ENCODE data around the gene DDX10. TPM values are rescaled to one million over a fixed set of nuclear protein-coding genes. Genes with fewer than 3 reads are reported as not detected.

The DDX10 gene
- total and polyA plus RNA-seq, 9 of the 15 experiments (the other 6 are each of a cell fraction or from before 2014, with no cell fraction given), result 33.9 to 94.6 (median 50.7) TPM

DNA sequence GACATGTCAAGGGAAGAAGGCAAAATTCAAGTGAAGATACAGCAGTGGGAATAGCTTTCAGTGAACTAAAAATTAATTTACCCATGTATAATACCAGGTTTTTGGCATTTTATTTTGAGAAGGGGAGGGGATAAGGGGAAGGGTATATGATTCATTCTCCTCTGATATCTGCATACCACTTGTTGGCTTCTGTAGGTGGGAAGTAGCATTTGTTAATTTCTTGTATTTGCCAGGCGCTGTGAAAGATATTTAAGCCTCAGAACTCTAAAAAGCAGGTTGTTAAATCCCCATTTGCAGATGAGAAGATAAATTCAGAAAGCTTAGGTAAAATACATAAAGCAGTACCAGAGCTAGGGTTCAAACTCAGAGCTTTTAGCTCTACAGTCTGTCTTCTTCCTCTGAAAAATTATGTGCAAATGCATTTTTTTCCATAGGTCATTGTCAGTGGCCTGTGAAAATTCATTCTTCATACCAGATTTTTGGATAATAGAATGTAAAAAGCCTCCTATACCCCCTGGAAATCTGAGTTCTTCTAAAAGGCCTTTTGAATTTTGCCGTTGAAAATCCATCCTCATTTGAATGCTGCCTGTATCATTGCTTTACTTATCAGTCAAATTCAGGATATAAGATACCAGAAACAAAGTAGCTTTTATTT is 221.3 kb downstream of the DDX10 start:
- CTCF ChIA-PET (ENCODE audit: low intra/inter-chr PET ratio), result no interaction called here
- WGBS (ENCODE audit: insufficient coverage, low coverage, missing lambda C conversion rate), result 71% methylated on average over 2 of the region's 2 CpGs
- H2AFZ ChIP-seq (ENCODE audit: low read depth, low read length), result no peak overlapping the region
- no peak for TF ChIP-seq CREBBP (IDR thresholded peaks at IDR 0.05; ENCODE audit: low read depth, low read length)
- TF ChIP-seq SP2 (IDR thresholded peaks at IDR 0.05; ENCODE audit: extremely low read depth, low read depth, low read length, poor library complexity, severe bottlenecking), result no peak
- no peak for TF ChIP-seq HDGF (IDR thresholded peaks at IDR 0.05)
- TF ChIP-seq, protein P1, sequence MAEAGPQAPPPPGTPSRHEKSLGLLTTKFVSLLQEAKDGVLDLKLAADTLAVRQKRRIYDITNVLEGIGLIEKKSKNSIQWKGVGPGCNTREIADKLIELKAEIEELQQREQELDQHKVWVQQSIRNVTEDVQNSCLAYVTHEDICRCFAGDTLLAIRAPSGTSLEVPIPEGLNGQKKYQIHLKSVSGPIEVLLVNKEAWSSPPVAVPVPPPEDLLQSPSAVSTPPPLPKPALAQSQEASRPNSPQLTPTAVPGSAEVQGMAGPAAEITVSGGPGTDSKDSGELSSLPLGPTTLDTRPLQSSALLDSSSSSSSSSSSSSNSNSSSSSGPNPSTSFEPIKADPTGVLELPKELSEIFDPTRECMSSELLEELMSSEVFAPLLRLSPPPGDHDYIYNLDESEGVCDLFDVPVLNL (CRISPR knock-in tag; IDR thresholded peaks at IDR 0.05; ENCODE audit: low read depth), result no peak
- no peak for TF ChIP-seq CBX8 (IDR thresholded peaks at IDR 0.05; ENCODE audit: borderline replicate concordance, extremely low read depth, low read depth, low read length, poor library complexity, severe bottlenecking)
- TF ChIP-seq, protein P2, sequence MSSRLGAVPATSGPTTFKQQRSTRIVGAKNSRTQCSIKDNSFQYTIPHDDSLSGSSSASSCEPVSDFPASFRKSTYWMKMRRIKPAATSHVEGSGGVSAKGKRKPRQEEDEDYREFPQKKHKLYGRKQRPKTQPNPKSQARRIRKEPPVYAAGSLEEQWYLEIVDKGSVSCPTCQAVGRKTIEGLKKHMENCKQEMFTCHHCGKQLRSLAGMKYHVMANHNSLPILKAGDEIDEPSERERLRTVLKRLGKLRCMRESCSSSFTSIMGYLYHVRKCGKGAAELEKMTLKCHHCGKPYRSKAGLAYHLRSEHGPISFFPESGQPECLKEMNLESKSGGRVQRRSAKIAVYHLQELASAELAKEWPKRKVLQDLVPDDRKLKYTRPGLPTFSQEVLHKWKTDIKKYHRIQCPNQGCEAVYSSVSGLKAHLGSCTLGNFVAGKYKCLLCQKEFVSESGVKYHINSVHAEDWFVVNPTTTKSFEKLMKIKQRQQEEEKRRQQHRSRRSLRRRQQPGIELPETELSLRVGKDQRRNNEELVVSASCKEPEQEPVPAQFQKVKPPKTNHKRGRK (tag; IDR thresholded peaks at IDR 0.05), result no peak
- TF ChIP-seq POLR2AphosphoS5 (IDR thresholded peaks at IDR 0.05; ENCODE audit: control insufficient read depth, insufficient read depth, low read depth, low read length), result no peak
- TF ChIP-seq ZBTB1 (CRISPR knock-in tag; IDR thresholded peaks at IDR 0.05; ENCODE audit: borderline replicate concordance, low read depth), result no peak
- TF ChIP-seq FOXJ3 (CRISPR knock-in tag; IDR thresholded peaks at IDR 0.05), result no peak
- TF ChIP-seq, protein P3, sequence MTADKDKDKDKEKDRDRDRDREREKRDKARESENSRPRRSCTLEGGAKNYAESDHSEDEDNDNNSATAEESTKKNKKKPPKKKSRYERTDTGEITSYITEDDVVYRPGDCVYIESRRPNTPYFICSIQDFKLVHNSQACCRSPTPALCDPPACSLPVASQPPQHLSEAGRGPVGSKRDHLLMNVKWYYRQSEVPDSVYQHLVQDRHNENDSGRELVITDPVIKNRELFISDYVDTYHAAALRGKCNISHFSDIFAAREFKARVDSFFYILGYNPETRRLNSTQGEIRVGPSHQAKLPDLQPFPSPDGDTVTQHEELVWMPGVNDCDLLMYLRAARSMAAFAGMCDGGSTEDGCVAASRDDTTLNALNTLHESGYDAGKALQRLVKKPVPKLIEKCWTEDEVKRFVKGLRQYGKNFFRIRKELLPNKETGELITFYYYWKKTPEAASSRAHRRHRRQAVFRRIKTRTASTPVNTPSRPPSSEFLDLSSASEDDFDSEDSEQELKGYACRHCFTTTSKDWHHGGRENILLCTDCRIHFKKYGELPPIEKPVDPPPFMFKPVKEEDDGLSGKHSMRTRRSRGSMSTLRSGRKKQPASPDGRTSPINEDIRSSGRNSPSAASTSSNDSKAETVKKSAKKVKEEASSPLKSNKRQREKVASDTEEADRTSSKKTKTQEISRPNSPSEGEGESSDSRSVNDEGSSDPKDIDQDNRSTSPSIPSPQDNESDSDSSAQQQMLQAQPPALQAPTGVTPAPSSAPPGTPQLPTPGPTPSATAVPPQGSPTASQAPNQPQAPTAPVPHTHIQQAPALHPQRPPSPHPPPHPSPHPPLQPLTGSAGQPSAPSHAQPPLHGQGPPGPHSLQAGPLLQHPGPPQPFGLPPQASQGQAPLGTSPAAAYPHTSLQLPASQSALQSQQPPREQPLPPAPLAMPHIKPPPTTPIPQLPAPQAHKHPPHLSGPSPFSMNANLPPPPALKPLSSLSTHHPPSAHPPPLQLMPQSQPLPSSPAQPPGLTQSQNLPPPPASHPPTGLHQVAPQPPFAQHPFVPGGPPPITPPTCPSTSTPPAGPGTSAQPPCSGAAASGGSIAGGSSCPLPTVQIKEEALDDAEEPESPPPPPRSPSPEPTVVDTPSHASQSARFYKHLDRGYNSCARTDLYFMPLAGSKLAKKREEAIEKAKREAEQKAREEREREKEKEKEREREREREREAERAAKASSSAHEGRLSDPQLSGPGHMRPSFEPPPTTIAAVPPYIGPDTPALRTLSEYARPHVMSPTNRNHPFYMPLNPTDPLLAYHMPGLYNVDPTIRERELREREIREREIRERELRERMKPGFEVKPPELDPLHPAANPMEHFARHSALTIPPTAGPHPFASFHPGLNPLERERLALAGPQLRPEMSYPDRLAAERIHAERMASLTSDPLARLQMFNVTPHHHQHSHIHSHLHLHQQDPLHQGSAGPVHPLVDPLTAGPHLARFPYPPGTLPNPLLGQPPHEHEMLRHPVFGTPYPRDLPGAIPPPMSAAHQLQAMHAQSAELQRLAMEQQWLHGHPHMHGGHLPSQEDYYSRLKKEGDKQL (CRISPR knock-in tag; IDR thresholded peaks at IDR 0.05; ENCODE audit: borderline replicate concordance), result no peak
- no peak for TF ChIP-seq PHF21A (IDR thresholded peaks at IDR 0.05; ENCODE audit: borderline replicate concordance, low read depth)
- no peak for TF ChIP-seq XRCC4 (IDR thresholded peaks at IDR 0.05; ENCODE audit: extremely low read depth, insufficient read depth, insufficient read length)
- no peak for TF ChIP-seq ELF2 (CRISPR knock-in tag; IDR thresholded peaks at IDR 0.05)

More for the DNA sequence above, 221.3 kb downstream of the DDX10 start:
- Histone ChIP-seq H4K20me1 (replicated peaks; ENCODE audit: control insufficient read depth, insufficient read depth, low read length) (peaks cover 3% of the 10 kb centered on the region; the same call in 1 of the 2 replicates), H3K4me1 (replicated peaks in 1 of 2; ENCODE audit: control insufficient read depth in 2 of 2, insufficient read depth in 2 of 2, low read length in 2 of 2) (no peaks in the 10 kb centered on the region), H3K27ac (ENCODE audit: extremely low read depth, low read depth, low read length) (no peak overlapping the region), H3K4me3 (no peak overlapping the region), H3K36me3 (ENCODE audit: control insufficient read depth, insufficient read depth, low read length) (no peaks in the 10 kb centered on the region), H3K27me3 (ENCODE audit: control insufficient read depth in 2 of 2, insufficient read depth in 2 of 2, low read length in 2 of 2) (no peaks in the 10 kb centered on the region), H3K4me2 (ENCODE audit: insufficient read depth, low read length) (no peak overlapping the region), H3K9me1 (ENCODE audit: control insufficient read depth, insufficient read depth, low read length) (no peaks in the 10 kb centered on the region), H3K9me3 (replicated peaks; ENCODE audit: control insufficient read depth, insufficient read depth, low read depth, low read length) (no peaks in the 10 kb centered on the region), H3K79me2 (ENCODE audit: control insufficient read depth, insufficient read depth, low read length) (no peaks in the 10 kb centered on the region), H3K9ac (ENCODE audit: insufficient read depth in 1 of 2, low read depth in 2 of 2, low read length in 2 of 2) (no peak overlapping the region)
- POLR2A ChIA-PET, result interaction anchor here (0.6 kb wide), 1 partner anchor 188 kb away, joined by 3 read pairs; no protein-coding TSS in a partner anchor
- no peak for FAIRE-seq
- intact Hi-C loops (cut with micrococcal nuclease) (no loop called here), in situ Hi-C loops (cut with MboI) (no loop called here)
- ATAC-seq, result no peak
- no TSS peak for BruUV-seq (replicated peaks)
- DNase-seq (ENCODE audit: extremely low read depth in 1 of 4, low spot score in 3 of 4), result no peak
